B cell (primary cell): ENCODE data around the gene SNPH. TPM values are rescaled to one million over a fixed set of nuclear protein-coding genes. Genes with fewer than 3 reads are reported as not detected.

Experiments used
- ATAC-seq: fragments of 200-7000 bp; cut with Tn5 transposase; one replicate; pipeline ENCODE4 v1.10.0; 2021; ENCODE audit warnings: low read depth, mild to moderate bottlenecking, moderate number of reproducible peaks, moderate library complexity
- CTCF ChIA-PET: fragments of 350-600 bp; sonication (Branson Sonifier 250); formaldehyde crosslinking; loops from one replicate; lab custom pipeline; 2021; ENCODE audit warnings: antibody characterized with exemption, inconsistent platforms; lab: Charles Lee
- POLR2A ChIA-PET: fragments of 350-600 bp; sonication (Branson Sonifier 250); formaldehyde crosslinking; loops from one replicate; lab custom pipeline; 2021; ENCODE audit warnings: antibody characterized with exemption; lab: Charles Lee
- DNase-seq: peaks from one replicate; pipeline ENCODE4 v3.0.0; 2013
- H2AFZ ChIP-seq: 2 replicates; pipeline ENCODE4 v1.6.1; 2012; ENCODE audit warnings: mild to moderate bottlenecking, low read depth, low read length; ENCODE audit not compliant: insufficient read depth, poor library complexity, severe bottlenecking
- H3K27ac ChIP-seq, 2 donors: 1 replicate in 1 of 2; 2 replicates in 1 of 2; pipeline ENCODE4 v1.5.1; 2012 to 2013; ENCODE audit warnings: low read length in 2 of 2, mild to moderate bottlenecking in 2 of 2, moderate library complexity in 1 of 2
- H3K27me3 ChIP-seq, 4 experiments: fragments of 200-600 bp in 1 of 4; sonication (generic) in 1 of 4; replicated peaks in 1 of 4; 1 replicate in 2 of 4; 2 replicates in 2 of 4; pipeline versions ENCODE4 v1.6.1 to v1.7.0; 2013 to 2016; ENCODE audit warnings: low read length in 3 of 4, mild to moderate bottlenecking in 2 of 4, mixed read lengths in 1 of 4, moderate library complexity in 1 of 4; ENCODE audit not compliant: insufficient read depth in 4 of 4, control insufficient read depth in 3 of 4; ENCODE audit errors: control extremely low read depth in 1 of 4
- H3K36me3 ChIP-seq, 2 experiments: replicated peaks in 1 of 2; 1 replicate in 1 of 2; 2 replicates in 1 of 2; pipeline versions ENCODE4 v1.6.1 to v1.7.1; 2013; ENCODE audit warnings: low read length in 1 of 2; ENCODE audit not compliant: insufficient read depth in 2 of 2, control insufficient read depth in 1 of 2; ENCODE audit errors: control extremely low read depth in 1 of 2, extremely low read depth in 1 of 2
- H3K4me1 ChIP-seq, 2 donors: fragments of 200-600 bp in 1 of 2; sonication (generic) in 1 of 2; 1 replicate in 1 of 2; 2 replicates in 1 of 2; pipeline versions ENCODE4 v1.5.1 to v1.6.1; 2013 to 2017; ENCODE audit warnings: low read length in 2 of 2; ENCODE audit not compliant: control insufficient read depth in 2 of 2, insufficient read depth in 2 of 2
- H3K4me2 ChIP-seq: replicated peaks from 2 replicates; pipeline ENCODE3; 2012; ENCODE audit warnings: mild to moderate bottlenecking, low read depth, low read length; ENCODE audit not compliant: poor library complexity, severe bottlenecking
- H3K4me3 ChIP-seq, 5 experiments: fragments of 200-600 bp in 1 of 5; sonication (generic) in 1 of 5; 1 replicate in 3 of 5; 2 replicates in 2 of 5; pipeline versions ENCODE4 v1.5.1 to v1.7.0; 2011 to 2016; ENCODE audit warnings: low read length in 4 of 5, mild to moderate bottlenecking in 4 of 5, low read depth in 2 of 5, control low read depth in 1 of 5, moderate library complexity in 1 of 5; ENCODE audit not compliant: insufficient read depth in 1 of 5; ENCODE audit errors: control extremely low read depth in 1 of 5, extremely low read depth in 1 of 5
- H3K79me2 ChIP-seq: fragments of 200-600 bp; sonication (generic); one replicate; pipeline ENCODE4 v1.6.0; 2016; ENCODE audit warnings: low read length; ENCODE audit not compliant: control insufficient read depth, insufficient read depth
- H3K9ac ChIP-seq: fragments of 200-600 bp; sonication (generic); 2 replicates; pipeline ENCODE4 v1.6.1; 2017; ENCODE audit warnings: mild to moderate bottlenecking, low read length, moderate library complexity
- H3K9me3 ChIP-seq, 3 donors: one replicate each; pipeline versions ENCODE4 v1.6.1 to v1.7.1; 2013; ENCODE audit warnings: low read length in 2 of 3; ENCODE audit not compliant: control insufficient read depth in 2 of 3, insufficient read depth in 1 of 3; ENCODE audit errors: control extremely low read depth in 1 of 3
- H4K20me1 ChIP-seq: 2 replicates; pipeline ENCODE4 v1.6.0; 2012; ENCODE audit warnings: mild to moderate bottlenecking, low read length; ENCODE audit not compliant: insufficient read depth, control insufficient read depth, poor library complexity, severe bottlenecking
- H3K27ac Mint-ChIP-seq: one replicate; pipeline ENCODE4 v1.8.0; 2021; ENCODE audit warnings: mixed read lengths
- H3K27me3 Mint-ChIP-seq: one replicate; pipeline ENCODE4 v1.8.0; 2021; ENCODE audit warnings: mixed read lengths
- H3K4me1 Mint-ChIP-seq: one replicate; pipeline ENCODE4 v1.8.0; 2021; ENCODE audit warnings: mixed read lengths
- H3K4me3 Mint-ChIP-seq: one replicate; pipeline ENCODE4 v1.8.0; 2021; ENCODE audit warnings: mixed read lengths
- H3K9me3 Mint-ChIP-seq: one replicate; pipeline ENCODE4 v1.8.0; 2022; ENCODE audit warnings: mixed read lengths; ENCODE audit not compliant: insufficient read depth
- EZH2 ChIP-seq: IDR thresholded peaks from 2 replicates; pipeline ENCODE4 v1.6.1; 2012; ENCODE audit warnings: borderline replicate concordance, low read depth, mild to moderate bottlenecking, moderate library complexity, low read length; ENCODE audit not compliant: insufficient read depth, poor library complexity, severe bottlenecking
- WGBS: methylation state at CpG from one replicate; pipeline ENCODE4 v1.1.5; 2013; ENCODE audit warnings: missing lambda C conversion rate; ENCODE audit not compliant: insufficient coverage; 5-methylcytosine and 5-hydroxymethylcytosine counted together
- intact Hi-C: fragments of 100-400 bp; cut with micrococcal nuclease; formaldehyde crosslinking; loops from one replicate; pipeline ENCODE4 v1.10.0; 2022
- polyA plus RNA-seq: library from polyadenylated mRNA; depleted of rRNA; stranded (reverse); fragments of >200 nt; gene quantifications from 2 replicates; pipeline ENCODE4 v1.2.3, GENCODE V29; 2012
- total RNA-seq, 2 donors: library from RNA; stranded (reverse); fragments of 120-200 nt in 1 of 2; gene quantifications; 1 replicate in 1 of 2; 2 replicates in 1 of 2; pipeline versions ENCODE4 v1.2.3 to v1.2.4, GENCODE V29; 2013 to 2022
- TF ChIP-seq, protein P1 (sequence below): fragments of 200-600 bp; IDR thresholded peaks from one replicate; pipeline ENCODE4 v1.8.0; 2022; ENCODE audit warnings: antibody characterized with exemption, mild to moderate bottlenecking

Gene SNPH
- total and polyA plus RNA-seq, 2 donors (not counting 1 experiment from before 2014, with no cell fraction given) = 0.67 to 3.0 TPM

DNA sequence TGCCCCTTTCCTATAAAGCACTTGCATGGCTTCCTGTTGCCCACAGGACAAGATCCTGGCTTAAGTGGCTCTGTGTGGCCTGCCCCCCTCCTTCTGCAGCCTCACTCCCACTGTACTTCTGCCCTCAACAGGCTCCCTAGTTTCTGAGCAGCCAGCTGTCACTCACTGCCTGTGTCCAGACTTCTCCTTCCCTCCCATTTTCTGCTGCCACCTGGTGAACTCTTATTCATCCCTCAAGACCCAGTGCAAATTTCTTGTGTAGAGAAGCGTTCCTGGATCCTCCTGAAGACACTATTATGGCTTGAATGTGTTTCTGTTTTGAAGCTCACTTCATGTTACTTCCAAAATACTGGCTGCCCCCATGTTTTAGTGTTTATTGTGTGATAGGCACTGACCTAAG is 26.5 kb downstream of the SNPH start:
- Histone ChIP-seq H3K9ac (no peak overlapping the region), H3K9me3 (no peaks in the 10 kb centered on the region), H3K36me3 (no peaks in the 10 kb centered on the region), H3K4me3 (no peak overlapping the region), H3K27ac (no peak overlapping the region), H3K4me1 (no peaks in the 10 kb centered on the region), H3K27me3 (no peaks in the 10 kb centered on the region), H3K4me2 (no peak overlapping the region), H2AFZ (no peak overlapping the region), H3K79me2 (no peaks in the 10 kb centered on the region), H4K20me1 (no peaks in the 10 kb centered on the region)
- ChIA-PET POLR2A (no interaction called here), CTCF (no interaction called here)
- Mint-ChIP-seq H3K4me3 (no peak overlapping the region), H3K4me1 (no peaks in the 10 kb centered on the region), H3K27ac (no peak overlapping the region), H3K9me3 (no peaks in the 10 kb centered on the region), H3K27me3 (no peaks in the 10 kb centered on the region)
- intact Hi-C loops = no loop called here
- no peak for DNase-seq
- WGBS = no CpG with 5 or more reads among the region's 1 CpG
- TF ChIP-seq, protein P1, sequence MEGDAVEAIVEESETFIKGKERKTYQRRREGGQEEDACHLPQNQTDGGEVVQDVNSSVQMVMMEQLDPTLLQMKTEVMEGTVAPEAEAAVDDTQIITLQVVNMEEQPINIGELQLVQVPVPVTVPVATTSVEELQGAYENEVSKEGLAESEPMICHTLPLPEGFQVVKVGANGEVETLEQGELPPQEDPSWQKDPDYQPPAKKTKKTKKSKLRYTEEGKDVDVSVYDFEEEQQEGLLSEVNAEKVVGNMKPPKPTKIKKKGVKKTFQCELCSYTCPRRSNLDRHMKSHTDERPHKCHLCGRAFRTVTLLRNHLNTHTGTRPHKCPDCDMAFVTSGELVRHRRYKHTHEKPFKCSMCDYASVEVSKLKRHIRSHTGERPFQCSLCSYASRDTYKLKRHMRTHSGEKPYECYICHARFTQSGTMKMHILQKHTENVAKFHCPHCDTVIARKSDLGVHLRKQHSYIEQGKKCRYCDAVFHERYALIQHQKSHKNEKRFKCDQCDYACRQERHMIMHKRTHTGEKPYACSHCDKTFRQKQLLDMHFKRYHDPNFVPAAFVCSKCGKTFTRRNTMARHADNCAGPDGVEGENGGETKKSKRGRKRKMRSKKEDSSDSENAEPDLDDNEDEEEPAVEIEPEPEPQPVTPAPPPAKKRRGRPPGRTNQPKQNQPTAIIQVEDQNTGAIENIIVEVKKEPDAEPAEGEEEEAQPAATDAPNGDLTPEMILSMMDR = no peak
- no peak for TF ChIP-seq EZH2
- no peak for ATAC-seq

DNA sequence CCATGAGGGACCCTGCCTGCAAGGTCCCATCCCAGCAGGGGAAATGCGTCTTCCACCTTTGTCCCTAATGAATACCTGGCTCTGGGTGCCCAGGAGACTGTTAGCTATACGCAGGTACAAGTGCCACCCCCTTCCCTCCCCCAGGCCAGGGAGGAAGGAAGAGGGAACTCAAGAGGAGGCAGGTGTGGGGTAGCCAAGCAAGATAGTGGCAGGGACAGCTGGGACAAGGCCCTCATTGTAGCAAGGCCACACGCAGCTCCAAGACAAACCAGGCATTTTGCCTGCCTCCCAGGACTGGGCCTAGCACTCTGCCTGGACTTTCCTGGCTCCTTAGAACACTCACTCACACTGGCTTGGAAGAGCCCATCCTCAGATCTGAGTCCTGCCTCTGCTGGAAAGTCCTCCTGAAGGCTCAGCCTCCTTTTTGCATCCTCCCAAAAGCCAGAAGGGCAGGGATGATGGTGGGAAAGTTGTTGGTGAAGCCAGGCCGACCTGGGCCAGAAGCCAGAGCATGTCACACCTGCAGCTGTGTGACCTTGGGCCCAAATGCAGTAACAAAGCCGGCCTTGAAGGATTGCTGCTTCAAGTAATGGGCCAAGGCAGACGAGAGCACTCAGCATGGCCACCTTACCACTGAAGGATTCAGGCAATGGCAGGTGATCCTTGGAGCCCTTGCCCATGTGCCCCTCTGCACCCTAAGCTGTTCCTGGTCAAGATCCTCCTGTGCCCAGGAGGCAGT is 27.7 kb downstream of the SNPH start:
- DNase-seq (no peak), ATAC-seq (no peak)
- H3K9ac ChIP-seq = no peak overlapping the region
- Mint-ChIP-seq H3K27ac (no peak overlapping the region), H3K4me1 (no peaks in the 10 kb centered on the region), H3K27me3 (no peaks in the 10 kb centered on the region), H3K4me3 (no peak overlapping the region), H3K9me3 (no peaks in the 10 kb centered on the region)
- 81% methylated on average over 5 of the region's 6 CpGs for WGBS
- ChIA-PET POLR2A (no interaction called here), CTCF (no interaction called here)
- no peak overlapping the region for H3K27ac ChIP-seq
- no peaks in the 10 kb centered on the region for H3K27me3 ChIP-seq
- TF ChIP-seq, protein P1 = no peak
- no peak for TF ChIP-seq EZH2
- no peaks in the 10 kb centered on the region for H4K20me1 ChIP-seq
- H3K4me3 ChIP-seq = no peak overlapping the region
- no peaks in the 10 kb centered on the region for H3K79me2 ChIP-seq
- intact Hi-C loops = no loop called here
- no peaks in the 10 kb centered on the region for H3K4me1 ChIP-seq
- no peak overlapping the region for H2AFZ ChIP-seq
- H3K36me3 ChIP-seq = no peaks in the 10 kb centered on the region
- H3K4me2 ChIP-seq = no peak overlapping the region
- no peaks in the 10 kb centered on the region for H3K9me3 ChIP-seq
